Measurements from ENCODE around the gene FAT1.

Gene FAT1

GRCh38 chr4:186746581-186746980 lies 22.9 kb upstream of the FAT1 start:
- no peak for DNase-seq (ENCODE audit: low read depth)
- TF ChIP-seq CTCF (conservative IDR thresholded peaks at IDR 0.05; ENCODE audit: low read depth, low read length), result no peak
- no peak overlapping the region for H3K4me3 ChIP-seq (ENCODE audit: low read length)

- TF ChIP-seq CTCF (conservative IDR thresholded peaks at IDR 0.05; ENCODE audit: low read depth, low read length), result no peak
- no peak for DNase-seq (ENCODE audit: low read depth)
- no peak overlapping the region for H3K4me3 ChIP-seq (ENCODE audit: low read length)
Observed at GRCh38 chr4:186743261-186743660, 19.6 kb upstream of the FAT1 start.

- no peak for DNase-seq (ENCODE audit: low read depth)
- no peak for TF ChIP-seq CTCF (conservative IDR thresholded peaks at IDR 0.05; ENCODE audit: low read depth, low read length)
- no peak overlapping the region for H3K4me3 ChIP-seq (ENCODE audit: low read length)
Observed at GRCh38 chr4:186740822-186741221, 17.2 kb upstream of the FAT1 start.

- TF ChIP-seq CTCF (conservative IDR thresholded peaks at IDR 0.05; ENCODE audit: low read depth, low read length), result no peak
- no peak overlapping the region for H3K4me3 ChIP-seq (ENCODE audit: low read length)
- no peak for DNase-seq (ENCODE audit: low read depth)
Observed at GRCh38 chr4:186739802-186740434, 16.3 kb upstream of the FAT1 start.

- no peak for DNase-seq (ENCODE audit: low read depth)
- H3K4me3 ChIP-seq (ENCODE audit: low read length), result no peak overlapping the region
- no peak for TF ChIP-seq CTCF (conservative IDR thresholded peaks at IDR 0.05; ENCODE audit: low read depth, low read length)
Observed at GRCh38 chr4:186739317-186739716, 15.7 kb upstream of the FAT1 start.

GRCh38 chr4:186738421-186738820 lies 14.8 kb upstream of the FAT1 start:
- no peak for TF ChIP-seq CTCF (conservative IDR thresholded peaks at IDR 0.05; ENCODE audit: low read depth, low read length)
- H3K4me3 ChIP-seq (ENCODE audit: low read length), result no peak overlapping the region
- DNase-seq (ENCODE audit: low read depth), result no peak

- no peak overlapping the region for H3K4me3 ChIP-seq (ENCODE audit: low read length)
- DNase-seq (ENCODE audit: low read depth), result no peak
- TF ChIP-seq CTCF (conservative IDR thresholded peaks at IDR 0.05; ENCODE audit: low read depth, low read length), result no peak
Observed at GRCh38 chr4:186737427-186737826, 13.8 kb upstream of the FAT1 start.
